Cardiac septum (tissue), 1 donor: Measurements from ENCODE around the gene RP9. TPM values are rescaled to one million over a fixed set of nuclear protein-coding genes. Genes with fewer than 3 reads are reported as not detected.

ENCODE experiments used
- total RNA-seq: library from RNA; stranded (reverse); fragmentation: NEBNext Ultra II Directional; extraction: Animal tissue kit (Norgen Biotek cat#: 25700); gene quantifications from one replicate; pipeline ENCODE4 v1.2.1, GENCODE V29; 2021
- donor health status: DM: no; HTN: no; CAD: no.

The RP9 gene
- total RNA-seq, 1 donor from 2014 or later: 19.3 TPM

Other genes starting within 250 kb of the RP9 start
- 30.8 TPM for gene KBTBD2, start 217.6 kb downstream of the RP9 start, total RNA-seq
- 137 TPM for gene FKBP9, start 152.0 kb downstream of the RP9 start, total RNA-seq
- gene NT5C3A, start 46.6 kb downstream of the RP9 start, total RNA-seq: 21.7 TPM
- gene BBS9, start 20.2 kb upstream of the RP9 start, total RNA-seq: 8.7 TPM